ENCODE results near the gene CHERP.
"Not testable (repeated sequence)": the region's sequence is repeated elsewhere in the genome, so short reads cannot be mapped to it uniquely, and the experiment has no call there.

Gene CHERP

DNA sequence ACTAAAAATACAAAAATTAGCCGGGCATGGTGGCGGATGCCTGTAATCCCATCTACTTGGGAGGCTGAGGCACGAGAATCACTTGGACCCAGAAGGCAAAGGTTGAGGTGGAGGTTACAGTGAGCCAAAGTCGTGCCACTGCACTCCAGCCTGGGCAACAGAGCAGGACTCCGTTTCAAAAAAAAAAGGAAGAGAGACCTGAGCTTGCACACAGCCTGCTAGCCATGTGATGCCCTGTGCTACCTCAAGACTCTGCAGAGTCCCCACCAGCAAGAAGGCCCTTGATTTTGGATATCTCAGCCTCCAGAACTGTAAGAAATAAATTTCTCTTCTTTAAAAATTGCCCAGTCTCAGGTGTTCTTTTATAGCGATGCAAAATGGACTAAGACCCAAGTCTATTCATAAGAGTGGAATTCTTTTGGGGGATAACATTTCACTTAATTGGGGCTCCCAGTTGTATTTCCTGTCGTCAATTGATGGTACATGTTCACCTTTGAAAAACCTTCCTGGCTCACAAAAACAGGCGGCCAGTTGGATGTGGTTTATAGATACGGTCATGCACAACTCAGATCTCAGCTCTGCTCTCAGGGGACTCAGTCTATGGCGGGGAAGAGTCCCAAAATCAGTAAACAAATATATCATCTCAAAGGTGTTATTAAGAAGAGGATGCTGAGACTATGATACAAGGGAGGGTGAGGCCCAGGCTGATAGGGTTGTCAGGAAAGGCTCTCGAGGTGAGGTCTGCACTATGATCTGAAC lies 2.4 kb upstream of the CHERP start:
- ChIA-PET POLR2A (no interaction called here), CTCF (no interaction called here)
- DNase-seq (ENCODE audit: extremely low spot score) = no peak
- TF ChIP-seq NFRKB (IDR thresholded peaks at IDR 0.05) (no peak), ARNT (IDR thresholded peaks at IDR 0.05) (no peak), TARDBP (IDR thresholded peaks at IDR 0.05) (no peak), PKNOX1 (IDR thresholded peaks at IDR 0.05) (no peak), FOXA1 (IDR thresholded peaks at IDR 0.05) (no peak), ZNF384 (IDR thresholded peaks at IDR 0.05) (no peak), CTBP1 (IDR thresholded peaks at IDR 0.05; ENCODE audit: borderline replicate concordance) (no peak), SUZ12 (IDR thresholded peaks at IDR 0.05) (no peak), SP1 (IDR thresholded peaks at IDR 0.05) (no peak), L3MBTL2 (conservative IDR thresholded peaks at IDR 0.05) (no peak), BHLHE40 (IDR thresholded peaks at IDR 0.05; ENCODE audit: borderline replicate concordance) (no peak), FOXM1 (IDR thresholded peaks at IDR 0.05; ENCODE audit: borderline replicate concordance) (no peak), LEF1 (IDR thresholded peaks at IDR 0.05; ENCODE audit: borderline replicate concordance) (no peak), HDGF (IDR thresholded peaks at IDR 0.05; ENCODE audit: borderline replicate concordance) (no peak), FOXK2 (IDR thresholded peaks at IDR 0.05) (no peak), ELF4 (IDR thresholded peaks at IDR 0.05) (no peak)

DNA sequence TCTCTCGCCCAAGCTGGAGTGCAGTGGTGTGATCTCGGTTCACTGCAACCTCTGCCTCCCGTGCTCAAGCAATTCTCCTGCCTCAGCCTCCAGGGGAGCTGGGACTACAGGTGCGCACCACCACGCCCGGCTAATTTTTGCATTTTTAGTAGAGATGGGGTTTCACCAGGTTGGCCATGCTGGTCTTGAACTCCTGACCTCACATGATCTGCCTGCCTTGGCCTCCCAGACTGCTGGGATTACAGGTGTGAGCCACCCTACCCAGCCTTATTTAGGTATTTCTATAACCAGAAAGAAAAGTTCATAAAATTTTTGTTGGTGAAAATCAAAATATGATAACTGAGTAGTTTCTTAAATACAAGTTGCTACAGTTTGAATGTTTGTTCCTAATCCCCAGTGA lies 1.5 kb upstream of the CHERP start:
- CTCF ChIA-PET; DNase-seq (ENCODE audit: extremely low spot score): not testable (repeated sequence)
- POLR2A ChIA-PET = interaction anchor here (1.1 to 1.5 kb wide), 2 partner anchors 9 to 10 kb away, joined by 4 to 7 read pairs; no protein-coding TSS in a partner anchor

GRCh38 chr19:16542910-16543472 lies 754 bp upstream of the CHERP start:
- POLR2A ChIA-PET = interaction anchor here (0.6 to 1.5 kb wide), 5 partner anchors 9 to 117 kb away, joined by 3 to 7 read pairs (median 3); partner anchors contain the start of gene SMIM7
- no peak for DNase-seq (ENCODE audit: extremely low spot score)
- CTCF ChIA-PET = interaction anchor here (0.5 kb wide), 1 partner anchor 62 kb away, joined by 4 read pairs; no protein-coding TSS in a partner anchor
- TF ChIP-seq FOXA1 (IDR thresholded peaks at IDR 0.05) (no peak), FOXM1 (IDR thresholded peaks at IDR 0.05; ENCODE audit: borderline replicate concordance) (no peak), TARDBP (IDR thresholded peaks at IDR 0.05) (no peak), ELF4 (IDR thresholded peaks at IDR 0.05) (no peak), BHLHE40 (IDR thresholded peaks at IDR 0.05; ENCODE audit: borderline replicate concordance) (no peak), L3MBTL2 (conservative IDR thresholded peaks at IDR 0.05) (no peak)

DNA sequence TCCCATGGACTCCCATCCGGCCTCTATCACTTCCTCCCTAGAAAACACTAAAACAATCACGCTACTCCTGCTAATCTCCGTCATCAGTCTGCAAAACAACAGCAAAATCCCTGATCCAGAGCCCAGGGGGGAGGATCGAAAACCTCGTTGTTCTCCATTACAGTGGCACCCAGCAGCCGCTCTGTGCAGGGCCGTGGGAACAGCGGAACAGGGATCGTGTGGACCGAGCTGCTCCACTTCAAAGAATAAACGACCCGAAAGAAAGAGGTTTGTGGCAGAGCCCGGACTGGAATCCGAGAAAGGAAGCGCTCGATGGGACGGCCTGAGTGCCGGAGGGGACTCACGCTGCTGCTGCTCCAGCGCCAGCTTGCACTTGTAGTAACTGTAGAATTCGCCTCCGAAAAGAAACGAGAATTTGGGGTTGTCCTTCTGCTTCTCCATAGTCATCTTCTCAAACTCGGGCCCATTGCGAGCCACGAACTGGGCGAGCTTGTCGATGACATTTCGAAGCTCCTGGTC lies 652 bp downstream of the CHERP start:
- POLR2A ChIA-PET = interaction anchor here (0.6 to 1.0 kb wide), 5 partner anchors 9 to 86 kb away, joined by 3 read pairs; partner anchors contain the start of gene MED26
- TF ChIP-seq BHLHE40 (IDR thresholded peaks at IDR 0.05; ENCODE audit: borderline replicate concordance) (no peak), L3MBTL2 (conservative IDR thresholded peaks at IDR 0.05) (no peak), HDGF (IDR thresholded peaks at IDR 0.05; ENCODE audit: borderline replicate concordance) (no peak), NFRKB (IDR thresholded peaks at IDR 0.05) (no peak), ARNT (IDR thresholded peaks at IDR 0.05) (no peak), FOXM1 (IDR thresholded peaks at IDR 0.05; ENCODE audit: borderline replicate concordance) (no peak), SP1 (IDR thresholded peaks at IDR 0.05) (no peak)
- CTCF ChIA-PET = interaction anchor here (0.5 kb wide), 1 partner anchor 259 kb away, joined by 4 read pairs; no protein-coding TSS in a partner anchor
- DNase-seq (ENCODE audit: extremely low spot score) = no peak

DNA sequence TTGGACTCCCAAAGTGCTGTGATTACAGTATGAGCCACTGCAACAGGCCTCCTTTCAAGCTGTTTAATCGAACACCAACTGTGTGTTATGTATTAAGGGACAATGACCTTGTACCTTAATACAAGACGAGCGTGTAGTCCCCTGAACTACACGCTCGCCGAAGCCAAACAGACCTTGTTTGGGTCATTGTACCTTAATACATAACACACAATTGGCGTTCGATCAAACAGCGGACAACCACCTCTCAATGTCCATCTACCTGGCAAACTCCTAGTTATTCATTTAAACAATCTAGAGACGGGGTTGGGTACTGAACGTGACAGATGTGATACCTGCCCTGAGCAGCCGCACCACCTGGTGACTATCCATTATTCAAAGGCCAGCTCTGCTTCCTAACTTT lies 1.3 kb downstream of the CHERP start:
- ChIA-PET POLR2A (no interaction called here), CTCF (no interaction called here)
- TF ChIP-seq LEF1 (IDR thresholded peaks at IDR 0.05; ENCODE audit: borderline replicate concordance) = no peak
- TF ChIP-seq ELF4 (IDR thresholded peaks at IDR 0.05) = no peak
- TF ChIP-seq HDGF (IDR thresholded peaks at IDR 0.05; ENCODE audit: borderline replicate concordance) = no peak
- no peak for TF ChIP-seq SUZ12 (IDR thresholded peaks at IDR 0.05)
- no peak for TF ChIP-seq L3MBTL2 (conservative IDR thresholded peaks at IDR 0.05)
- no peak for TF ChIP-seq FOXA1 (IDR thresholded peaks at IDR 0.05)
- no peak for TF ChIP-seq NFRKB (IDR thresholded peaks at IDR 0.05)
- no peak for TF ChIP-seq CTBP1 (IDR thresholded peaks at IDR 0.05; ENCODE audit: borderline replicate concordance)
- TF ChIP-seq TARDBP (IDR thresholded peaks at IDR 0.05) = no peak
- no peak for TF ChIP-seq BHLHE40 (IDR thresholded peaks at IDR 0.05; ENCODE audit: borderline replicate concordance)
- TF ChIP-seq SP1 (IDR thresholded peaks at IDR 0.05) = no peak
- no peak for TF ChIP-seq FOXK2 (IDR thresholded peaks at IDR 0.05)
- TF ChIP-seq PKNOX1 (IDR thresholded peaks at IDR 0.05) = no peak
- TF ChIP-seq FOXM1 (IDR thresholded peaks at IDR 0.05; ENCODE audit: borderline replicate concordance) = no peak
- TF ChIP-seq ARNT (IDR thresholded peaks at IDR 0.05) = no peak
- DNase-seq (ENCODE audit: extremely low spot score) = no peak

GRCh38 chr19:16537111-16537510 lies 5.1 kb downstream of the CHERP start:
- TF ChIP-seq TARDBP (IDR thresholded peaks at IDR 0.05) (no peak), ZNF384 (IDR thresholded peaks at IDR 0.05) (no peak), SP1 (IDR thresholded peaks at IDR 0.05) (no peak), FOXM1 (IDR thresholded peaks at IDR 0.05; ENCODE audit: borderline replicate concordance) (no peak), FOXA1 (IDR thresholded peaks at IDR 0.05) (no peak), NFRKB (IDR thresholded peaks at IDR 0.05) (no peak), CTBP1 (IDR thresholded peaks at IDR 0.05; ENCODE audit: borderline replicate concordance) (no peak), FOXK2 (IDR thresholded peaks at IDR 0.05) (no peak)
- CTCF ChIA-PET = no interaction called here
- DNase-seq (ENCODE audit: extremely low spot score) = no peak
- POLR2A ChIA-PET = no interaction called here
